ENCODE measurements around the gene FLAD1.

DNA sequence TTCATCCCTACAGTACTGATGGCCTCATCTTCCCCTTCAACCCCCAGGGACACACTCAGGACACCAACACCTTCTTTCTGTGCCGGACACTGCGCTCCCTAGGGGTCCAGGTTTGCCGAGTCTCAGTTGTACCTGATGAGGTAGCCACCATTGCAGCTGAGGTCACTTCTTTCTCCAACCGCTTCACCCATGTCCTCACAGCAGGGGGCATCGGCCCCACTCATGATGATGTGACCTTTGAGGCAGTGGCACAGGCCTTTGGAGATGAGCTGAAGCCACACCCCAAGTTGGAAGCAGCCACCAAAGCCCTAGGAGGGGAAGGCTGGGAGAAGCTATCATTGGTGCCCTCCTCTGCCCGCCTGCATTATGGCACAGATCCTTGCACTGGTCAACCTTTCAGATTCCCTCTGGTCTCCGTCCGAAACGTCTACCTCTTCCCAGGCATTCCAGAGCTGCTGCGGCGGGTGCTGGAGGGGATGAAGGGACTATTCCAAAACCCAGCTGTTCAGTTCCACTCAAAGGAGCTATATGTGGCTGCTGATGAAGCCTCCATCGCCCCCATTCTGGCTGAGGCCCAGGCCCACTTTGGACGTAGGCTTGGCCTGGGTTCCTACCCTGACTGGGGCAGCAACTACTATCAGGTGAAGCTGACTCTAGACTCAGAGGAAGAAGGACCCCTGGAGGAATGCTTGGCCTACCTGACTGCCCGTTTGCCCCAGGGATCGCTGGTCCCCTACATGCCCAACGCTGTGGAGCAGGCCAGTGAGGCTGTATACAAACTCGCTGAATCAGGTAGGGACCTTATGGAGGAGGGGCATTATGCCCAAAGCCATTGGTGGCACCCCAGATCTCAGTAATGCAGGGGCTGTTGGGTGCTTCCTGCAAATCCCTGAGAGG is 5.2 kb downstream of the FLAD1 start:
- TF ChIP-seq, protein P1, sequence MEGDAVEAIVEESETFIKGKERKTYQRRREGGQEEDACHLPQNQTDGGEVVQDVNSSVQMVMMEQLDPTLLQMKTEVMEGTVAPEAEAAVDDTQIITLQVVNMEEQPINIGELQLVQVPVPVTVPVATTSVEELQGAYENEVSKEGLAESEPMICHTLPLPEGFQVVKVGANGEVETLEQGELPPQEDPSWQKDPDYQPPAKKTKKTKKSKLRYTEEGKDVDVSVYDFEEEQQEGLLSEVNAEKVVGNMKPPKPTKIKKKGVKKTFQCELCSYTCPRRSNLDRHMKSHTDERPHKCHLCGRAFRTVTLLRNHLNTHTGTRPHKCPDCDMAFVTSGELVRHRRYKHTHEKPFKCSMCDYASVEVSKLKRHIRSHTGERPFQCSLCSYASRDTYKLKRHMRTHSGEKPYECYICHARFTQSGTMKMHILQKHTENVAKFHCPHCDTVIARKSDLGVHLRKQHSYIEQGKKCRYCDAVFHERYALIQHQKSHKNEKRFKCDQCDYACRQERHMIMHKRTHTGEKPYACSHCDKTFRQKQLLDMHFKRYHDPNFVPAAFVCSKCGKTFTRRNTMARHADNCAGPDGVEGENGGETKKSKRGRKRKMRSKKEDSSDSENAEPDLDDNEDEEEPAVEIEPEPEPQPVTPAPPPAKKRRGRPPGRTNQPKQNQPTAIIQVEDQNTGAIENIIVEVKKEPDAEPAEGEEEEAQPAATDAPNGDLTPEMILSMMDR (conservative IDR thresholded peaks at IDR 0.05; ENCODE audit: low read depth, low read length) = no peak
- TF ChIP-seq RCOR1 (IDR thresholded peaks at IDR 0.05; ENCODE audit: insufficient replicate concordance, low read length) = no peak
- no peak for TF ChIP-seq FOS (IDR thresholded peaks at IDR 0.05; ENCODE audit: low read depth, low read length)
